ENCODE data around the gene PDSS2. TPM values are rescaled to one million over a fixed set of nuclear protein-coding genes. Genes with fewer than 3 reads are reported as not detected.
"Not testable (repeated sequence)": the region's sequence is repeated elsewhere in the genome, so short reads cannot be mapped to it uniquely, and the experiment has no call there.

PDSS2 gene
- total RNA-seq, 4 donors from 2014 or later = 18.6 to 32.3 (median 25.6) TPM

DNA sequence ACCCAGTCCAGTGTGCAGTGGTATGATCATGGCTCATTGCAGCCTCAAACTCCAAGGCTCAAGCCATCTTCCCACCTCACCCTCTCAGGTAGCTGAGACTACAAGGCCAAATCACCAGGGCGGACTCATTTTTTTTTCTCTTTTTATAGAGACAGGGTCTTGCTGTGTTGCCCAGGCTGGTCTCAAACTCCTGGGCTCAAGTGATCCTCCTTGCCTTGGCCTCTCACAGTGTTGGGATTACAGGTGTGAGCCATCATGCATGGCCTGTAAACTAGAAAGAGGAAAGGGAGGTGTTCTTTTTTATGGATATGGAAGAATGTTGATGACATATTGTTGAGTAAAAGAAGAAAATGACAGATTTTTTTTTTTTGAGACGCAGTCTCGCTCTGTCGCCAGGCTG is 339.0 kb downstream of the PDSS2 start:
- no peaks in the 10 kb centered on the region for H3K4me1 ChIP-seq
- no peaks in the 10 kb centered on the region for H3K36me3 ChIP-seq
- TF ChIP-seq POLR2A (IDR thresholded peaks at IDR 0.05) = no peak
- TF ChIP-seq, protein P1, sequence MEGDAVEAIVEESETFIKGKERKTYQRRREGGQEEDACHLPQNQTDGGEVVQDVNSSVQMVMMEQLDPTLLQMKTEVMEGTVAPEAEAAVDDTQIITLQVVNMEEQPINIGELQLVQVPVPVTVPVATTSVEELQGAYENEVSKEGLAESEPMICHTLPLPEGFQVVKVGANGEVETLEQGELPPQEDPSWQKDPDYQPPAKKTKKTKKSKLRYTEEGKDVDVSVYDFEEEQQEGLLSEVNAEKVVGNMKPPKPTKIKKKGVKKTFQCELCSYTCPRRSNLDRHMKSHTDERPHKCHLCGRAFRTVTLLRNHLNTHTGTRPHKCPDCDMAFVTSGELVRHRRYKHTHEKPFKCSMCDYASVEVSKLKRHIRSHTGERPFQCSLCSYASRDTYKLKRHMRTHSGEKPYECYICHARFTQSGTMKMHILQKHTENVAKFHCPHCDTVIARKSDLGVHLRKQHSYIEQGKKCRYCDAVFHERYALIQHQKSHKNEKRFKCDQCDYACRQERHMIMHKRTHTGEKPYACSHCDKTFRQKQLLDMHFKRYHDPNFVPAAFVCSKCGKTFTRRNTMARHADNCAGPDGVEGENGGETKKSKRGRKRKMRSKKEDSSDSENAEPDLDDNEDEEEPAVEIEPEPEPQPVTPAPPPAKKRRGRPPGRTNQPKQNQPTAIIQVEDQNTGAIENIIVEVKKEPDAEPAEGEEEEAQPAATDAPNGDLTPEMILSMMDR (IDR thresholded peaks at IDR 0.05) = no peak
- no peak for DNase-seq
- 96 to 97% methylated on average over 4 of the region's 4 CpGs for WGBS, 2 donors
- no peak overlapping the region for H3K4me3 ChIP-seq (replicated peaks in 1 of 3)
- H3K27me3 ChIP-seq = no peaks in the 10 kb centered on the region
- intact Hi-C loops (cut with DNase I) = no loop called here
- H3K27ac ChIP-seq = no peak overlapping the region
- H3K9me3 ChIP-seq = no peaks in the 10 kb centered on the region

DNA sequence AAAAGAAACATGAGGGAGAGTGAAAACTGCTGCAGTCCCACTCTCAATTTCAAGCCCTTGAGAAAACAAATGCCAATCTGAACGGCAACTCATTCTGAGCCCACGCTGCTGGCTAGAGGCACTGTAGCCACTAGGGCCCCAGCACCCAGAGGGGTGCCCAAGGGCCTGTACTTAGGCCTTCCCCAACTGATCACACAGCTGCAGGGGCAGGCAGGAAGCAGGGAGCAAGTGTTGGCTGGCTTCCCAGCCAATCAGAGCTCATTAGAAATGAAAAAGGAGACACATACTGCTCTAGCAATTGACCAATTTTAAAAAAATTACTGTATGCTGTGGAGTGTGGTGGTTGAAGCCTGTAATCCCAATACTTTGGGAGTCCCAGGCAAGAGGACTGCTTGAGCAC is 340.4 kb downstream of the PDSS2 start:
- no peak for DNase-seq
- WGBS, 2 donors = 64 to 72% methylated on average over 2 of the region's 2 CpGs
- Histone ChIP-seq H3K4me3 (replicated peaks in 1 of 3) (no peak overlapping the region), H3K27me3 (no peaks in the 10 kb centered on the region), H3K27ac (no peak overlapping the region), H3K4me1 (peaks cover under 1% of the 10 kb centered on the region in 2 donors), H3K9me3 (no peaks in the 10 kb centered on the region), H3K36me3 (no peaks in the 10 kb centered on the region)
- intact Hi-C loops (cut with DNase I) = loop anchor here (5.0 kb wide), 1 partner anchor 92 kb away; the partner anchor contains the start of gene MTRES1
- no peak for TF ChIP-seq POLR2A (IDR thresholded peaks at IDR 0.05)
- TF ChIP-seq, protein P1 (IDR thresholded peaks at IDR 0.05) = no peak

DNA sequence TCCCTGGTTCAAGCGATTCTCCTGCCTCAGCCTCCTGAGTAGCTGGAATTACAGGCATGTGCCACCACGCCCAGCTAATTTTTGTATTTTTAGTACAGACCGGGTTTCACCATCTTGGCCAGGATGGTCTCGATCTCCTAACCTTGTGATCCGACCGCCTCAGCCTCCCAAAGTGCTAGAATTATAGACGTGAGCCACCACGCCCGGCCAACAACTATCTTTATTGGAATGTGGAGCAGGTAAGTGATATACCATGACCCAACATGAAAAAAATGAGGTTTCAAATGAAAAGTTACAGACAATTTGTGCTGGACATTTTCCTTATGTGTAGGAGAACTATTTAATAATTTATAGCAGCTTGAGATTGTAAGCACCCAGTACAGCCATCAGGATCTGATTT is 340.8 kb downstream of the PDSS2 start:
- H3K36me3 ChIP-seq; H3K4me3 ChIP-seq (replicated peaks in 1 of 3); H3K4me1 ChIP-seq; H3K9me3 ChIP-seq; DNase-seq; H3K27me3 ChIP-seq; H3K27ac ChIP-seq: not testable (repeated sequence)
- intact Hi-C loops (cut with DNase I) = loop anchor here (5.0 kb wide), 1 partner anchor 91 kb away; the partner anchor contains the start of gene MTRES1
- 83 to 89% methylated on average over 9 of the region's 9 CpGs for WGBS, 2 donors

DNA sequence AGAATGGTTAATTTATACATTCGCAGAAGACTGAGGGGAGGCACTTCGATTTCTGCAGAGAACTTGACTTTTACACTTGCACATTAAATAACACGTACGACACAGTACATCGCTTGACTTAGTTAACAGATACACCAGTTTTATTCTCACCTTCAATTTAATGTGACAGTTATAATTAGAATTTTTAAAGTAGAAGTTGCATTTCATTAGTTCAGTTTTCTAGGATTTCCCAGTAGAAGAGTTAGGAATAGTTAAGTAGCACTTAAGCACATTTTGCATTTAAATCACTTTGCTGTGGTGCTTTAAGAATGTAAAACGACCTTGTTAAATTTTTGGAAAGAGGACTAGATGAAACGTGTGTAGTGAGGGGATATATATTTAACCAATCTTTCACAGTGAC is 342.4 kb downstream of the PDSS2 start:
- Histone ChIP-seq H3K36me3 (no peaks in the 10 kb centered on the region), H3K4me1 (peaks cover 6% of the 10 kb centered on the region in 2 donors), H3K27me3 (no peaks in the 10 kb centered on the region), H3K4me3 (replicated peaks in 1 of 3) (no peak overlapping the region), H3K9me3 (no peaks in the 10 kb centered on the region), H3K27ac (no peak overlapping the region)
- DNase-seq = no peak
- 47 to 53% methylated on average over 7 of the region's 7 CpGs for WGBS, 2 donors
- TF ChIP-seq, protein P1 (IDR thresholded peaks at IDR 0.05) = no peak
- TF ChIP-seq POLR2A (IDR thresholded peaks at IDR 0.05) = no peak
- intact Hi-C loops (cut with DNase I) = loop anchor here (5.0 kb wide), 1 partner anchor 90 kb away; the partner anchor contains the start of gene MTRES1

DNA sequence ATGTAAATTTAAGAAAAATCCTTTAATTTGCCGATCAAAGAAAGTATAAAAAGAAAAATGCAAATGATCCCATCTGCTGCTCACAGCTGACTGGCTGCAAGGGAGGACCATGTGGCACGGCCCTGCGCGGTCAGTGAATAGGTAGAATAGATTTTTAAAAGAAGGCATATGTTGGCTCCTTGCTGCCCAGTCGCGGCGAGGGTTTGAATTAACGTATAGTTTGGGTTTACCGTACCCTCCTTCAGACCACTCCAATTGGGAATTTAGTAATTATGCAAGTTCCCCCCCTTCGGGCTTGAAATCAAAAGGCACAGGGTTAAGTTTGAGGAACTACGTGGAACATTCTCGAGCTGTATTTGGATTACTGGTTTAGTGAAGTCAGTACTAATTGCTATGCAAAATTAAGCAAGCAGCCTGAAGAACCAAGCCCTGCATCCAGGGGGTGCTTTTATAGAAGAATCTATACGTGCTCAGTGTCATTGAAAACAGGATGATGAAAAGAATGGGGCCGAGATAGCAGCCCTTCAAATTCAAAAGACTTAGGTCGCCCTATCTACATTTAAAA is 343.0 kb downstream of the PDSS2 start:
- Histone ChIP-seq H3K4me1 (peaks cover 6% of the 10 kb centered on the region in 2 donors), H3K36me3 (no peaks in the 10 kb centered on the region), H3K4me3 (replicated peaks in 1 of 3) (peak overlapping the region in 2 of 3 donors; percentile 9 to 53), H3K27me3 (no peaks in the 10 kb centered on the region), H3K9me3 (no peaks in the 10 kb centered on the region), H3K27ac (peak overlapping the region in 1 of 3 donors; percentile 77)
- WGBS, 2 donors = 6 to 8% methylated on average over 15 of the region's 15 CpGs
- DNase-seq = peak; percentile 44 to 52
- no peak for TF ChIP-seq POLR2A (IDR thresholded peaks at IDR 0.05)
- TF ChIP-seq, protein P1 (IDR thresholded peaks at IDR 0.05) = no peak
- intact Hi-C loops (cut with DNase I) = loop anchor here (5.0 kb wide), 1 partner anchor 89 kb away; the partner anchor contains the start of gene MTRES1
